ENCODE results near the gene ZNF154.
A peak's percentile ranks its signal among the peaks of the same experiment; 100 is the strongest.
"Not testable (repeated sequence)": the region's sequence is repeated elsewhere in the genome, so short reads cannot be mapped to it uniquely, and the experiment has no call there.

The ZNF154 gene

DNA sequence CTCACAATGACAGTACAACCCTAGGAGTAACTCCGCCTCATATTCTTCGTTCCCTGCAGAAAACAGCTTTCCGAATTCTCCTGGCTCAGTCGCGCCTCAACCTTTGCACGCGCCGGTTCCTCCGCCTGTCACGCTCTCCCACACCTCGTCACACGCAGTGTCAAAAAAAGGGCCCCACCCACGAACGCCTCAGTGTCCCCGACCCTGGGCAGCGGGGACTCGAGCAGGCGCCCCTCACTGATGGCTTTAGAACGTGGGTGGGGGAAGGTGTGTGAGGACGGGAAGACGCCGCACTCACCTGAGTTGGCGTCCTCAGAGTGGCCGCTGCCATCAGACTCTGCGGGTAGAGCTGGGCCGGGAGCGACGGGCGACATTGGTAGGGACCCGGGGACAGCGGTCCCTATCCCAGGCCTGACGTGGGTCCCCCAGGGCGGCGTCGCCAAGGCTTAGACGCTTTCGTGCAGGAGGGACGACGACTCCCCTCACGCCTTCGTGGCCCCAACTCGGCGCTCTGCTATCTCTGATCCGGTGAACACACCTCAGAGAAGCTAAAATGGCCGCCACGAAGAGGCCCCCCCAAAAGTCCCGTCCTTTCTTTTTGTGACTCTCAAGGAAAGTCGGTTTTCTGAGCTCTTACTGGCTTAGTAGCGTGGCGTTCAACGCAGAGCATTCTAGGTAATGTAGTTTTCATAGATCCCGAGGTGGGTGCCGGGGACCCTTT lies at the start of gene ZNF154:
Gene ZNF154, minus strand, starts transcription at position 564 of the 721 bp plus-strand sequence. Its CDS starts 233 bp downstream, at position 331.
- DNase-seq (ENCODE audit: low read depth), result peak; percentile 35

DNA sequence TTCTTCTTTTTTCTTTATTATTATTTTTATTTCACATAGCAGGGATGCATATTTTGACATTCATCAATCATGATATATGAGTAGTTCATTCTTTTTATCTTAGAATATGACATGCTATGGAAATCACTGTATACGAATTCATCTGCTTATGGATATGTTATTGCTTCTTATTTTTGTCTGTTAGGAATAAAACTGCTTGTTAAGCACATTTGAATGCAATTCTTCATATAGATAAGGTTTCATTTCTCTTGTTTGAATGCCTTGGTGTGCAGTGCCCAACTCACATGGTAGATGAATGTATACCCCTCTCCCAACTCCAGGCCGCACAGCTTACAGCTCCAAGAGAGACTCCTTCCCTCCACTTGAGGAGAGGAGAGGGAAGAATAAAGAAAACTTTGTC lies 48.9 kb upstream of the ZNF154 start:
- no peak for DNase-seq (ENCODE audit: low read depth)

DNA sequence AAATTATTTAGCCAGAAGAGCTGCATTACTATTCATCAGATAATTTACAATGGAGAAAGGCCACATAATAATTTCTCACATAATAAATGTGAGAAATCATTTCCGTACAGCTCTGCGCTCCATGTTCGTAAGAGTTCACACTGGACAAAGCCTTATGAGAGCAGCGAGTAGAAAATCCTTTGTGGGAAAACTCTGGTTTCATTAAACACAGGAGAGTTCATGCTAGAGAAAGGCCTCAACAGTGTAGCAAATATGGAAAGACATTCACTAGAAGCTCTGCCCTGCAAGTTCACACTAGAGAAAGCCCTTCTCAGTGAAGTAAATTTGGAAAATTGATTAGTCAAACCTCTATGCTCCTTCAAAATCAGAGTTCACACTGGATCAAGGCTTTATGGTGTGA lies 46.0 kb upstream of the ZNF154 start:
- DNase-seq (ENCODE audit: low read depth), result no peak

DNA sequence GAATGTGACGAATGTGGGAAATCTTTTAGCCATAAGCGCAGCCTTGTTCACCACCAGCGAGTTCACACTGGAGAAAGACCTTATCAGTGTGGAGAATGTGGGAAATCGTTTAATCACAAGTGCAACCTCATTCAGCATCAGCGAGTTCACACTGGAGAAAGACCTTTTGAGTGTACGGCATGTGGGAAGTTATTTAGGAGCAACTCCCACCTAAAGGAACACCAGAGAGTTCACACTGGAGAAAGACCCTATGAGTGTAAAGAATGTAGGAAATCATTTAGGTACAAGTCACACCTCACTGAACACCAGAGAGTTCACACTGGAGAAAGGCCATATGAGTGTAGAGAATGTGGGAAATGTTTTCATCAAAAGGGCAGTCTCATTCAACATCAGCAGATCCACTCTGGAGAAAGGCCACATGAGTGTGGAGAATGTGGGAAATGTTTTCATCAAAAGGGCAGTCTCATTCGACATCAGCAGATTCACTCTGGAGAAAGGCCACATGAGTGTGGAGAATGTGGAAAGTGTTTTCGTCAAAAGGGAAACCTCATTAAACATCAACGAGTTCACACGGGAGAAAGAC lies 45.2 kb upstream of the ZNF154 start:
- DNase-seq (ENCODE audit: low read depth), result no peak

DNA sequence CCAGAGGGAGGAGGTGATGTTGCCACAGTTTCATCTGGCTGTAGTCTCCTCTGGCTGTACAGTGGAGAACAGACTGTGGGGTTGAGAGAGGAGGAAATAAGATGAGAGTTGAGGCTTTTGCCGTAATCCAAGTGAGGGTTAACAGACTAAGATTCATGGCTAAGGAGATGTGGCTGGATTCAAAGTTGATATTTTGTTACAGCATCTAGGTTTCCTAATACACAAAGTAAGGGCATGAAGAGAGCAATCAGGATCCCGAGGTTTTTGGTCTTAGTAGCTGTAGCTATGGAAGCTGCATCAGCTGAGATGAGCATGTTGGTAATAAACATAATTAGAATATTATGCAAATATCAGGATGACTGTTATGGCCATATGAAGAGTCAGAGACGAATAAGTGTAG lies 39.0 kb upstream of the ZNF154 start:
- no peak for DNase-seq (ENCODE audit: low read depth)

DNA sequence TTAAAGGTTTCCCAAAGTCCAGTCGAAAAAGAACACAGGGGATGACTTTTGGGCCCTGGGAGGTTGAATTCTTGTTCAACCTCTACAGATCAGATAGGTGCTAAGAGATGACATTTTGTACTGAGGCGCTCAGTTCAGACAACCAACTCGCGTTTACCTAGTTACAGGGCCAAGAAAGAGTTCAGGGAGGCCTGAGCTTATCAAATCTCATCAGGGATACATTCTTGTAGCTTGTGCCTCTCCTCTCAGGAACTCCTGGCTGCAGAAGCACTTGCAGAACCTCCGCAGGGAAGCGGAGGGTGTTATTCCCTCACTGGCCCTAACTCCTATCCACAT lies 38.4 kb upstream of the ZNF154 start:
- DNase-seq (ENCODE audit: low read depth), result no peak

DNA sequence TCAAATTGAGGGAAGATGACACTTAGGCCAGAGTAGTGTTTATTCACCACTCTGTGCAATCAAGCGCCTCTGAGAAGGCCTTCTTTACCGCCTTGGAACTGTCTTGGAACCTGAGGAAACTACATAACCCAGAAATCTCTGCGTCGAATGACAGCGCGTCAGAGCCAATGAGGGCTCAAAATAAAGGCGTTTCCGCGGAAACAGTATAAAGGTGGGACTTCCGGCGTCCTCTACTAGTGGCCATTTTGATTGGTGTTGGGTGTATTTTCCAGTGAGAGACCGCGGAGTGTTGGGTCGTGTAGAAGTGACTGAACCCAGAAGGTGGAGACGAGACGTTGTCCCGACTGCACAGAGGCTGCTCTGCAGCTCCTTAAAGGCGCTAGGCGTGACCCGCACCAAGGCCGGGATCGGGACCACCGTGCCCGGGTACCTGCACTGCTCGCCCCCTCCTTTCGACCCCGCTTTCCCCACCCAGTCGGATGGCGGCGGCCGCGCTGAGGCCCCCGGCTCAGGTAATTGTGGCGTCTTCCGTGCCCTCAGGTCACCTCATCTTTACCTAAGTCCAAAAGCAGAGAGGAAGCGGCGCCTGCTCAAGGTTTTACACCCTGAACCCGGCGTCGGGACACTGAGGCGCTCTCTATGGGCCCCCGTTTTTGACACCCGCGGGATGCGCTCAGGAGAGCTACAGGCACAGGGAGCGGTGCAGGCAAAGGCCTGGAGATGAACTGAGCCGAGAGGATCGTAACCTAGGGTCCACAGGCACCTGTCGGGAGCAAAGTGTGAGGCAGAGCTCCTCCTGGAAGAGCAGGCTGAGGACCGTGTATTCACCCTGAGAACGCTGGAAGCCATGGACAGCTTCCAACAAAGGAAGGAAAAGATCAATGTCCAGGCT lies 37.8 kb upstream of the ZNF154 start, which contains the start of gene ZNF776:
Gene ZNF776, plus strand, starts transcription at position 236 of the 892 bp plus-strand sequence. Its CDS starts 244 bp downstream, at position 480.
- peak; percentile 62 for DNase-seq (ENCODE audit: low read depth)

DNA sequence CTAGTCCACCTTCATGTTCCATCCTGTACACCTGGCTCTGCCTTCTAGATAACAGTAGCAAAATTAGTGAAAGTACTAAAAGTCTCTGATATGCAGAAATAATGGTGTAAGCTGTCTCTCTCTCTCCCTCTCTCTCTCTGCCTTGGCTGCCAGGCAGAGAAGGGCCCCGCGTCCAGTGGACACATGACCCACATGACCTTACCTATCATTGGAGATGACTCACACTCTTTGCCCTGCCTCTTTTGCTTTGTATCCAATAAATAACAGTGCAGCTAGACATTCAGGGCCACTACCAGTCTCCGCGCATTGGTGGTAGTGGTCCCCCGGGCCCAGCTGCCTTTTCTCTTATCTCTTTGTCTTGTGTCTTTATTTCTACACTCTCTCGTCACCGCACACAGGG lies 29.8 kb upstream of the ZNF154 start:
- DNase-seq (ENCODE audit: low read depth), result not testable (repeated sequence)

DNA sequence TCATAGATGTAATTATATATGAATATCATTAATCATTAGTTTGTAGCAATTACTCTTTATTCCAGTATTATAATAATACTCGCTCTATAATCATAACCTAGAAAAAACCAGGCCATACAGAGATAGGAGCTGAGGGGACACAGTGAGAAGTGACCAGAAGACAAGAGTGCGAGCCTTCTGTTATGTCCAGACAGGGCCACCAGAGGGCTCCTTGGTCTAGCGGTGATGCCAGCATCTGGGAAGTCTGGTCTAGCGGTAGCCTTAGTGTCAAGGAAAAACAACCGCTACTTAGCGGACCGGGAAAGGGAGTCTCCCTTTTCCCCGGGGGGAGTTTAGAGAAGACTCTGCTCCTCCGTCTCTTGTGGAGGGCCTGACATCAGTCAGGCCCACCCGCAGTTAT lies 29.3 kb upstream of the ZNF154 start:
- DNase-seq (ENCODE audit: low read depth), result not testable (repeated sequence)

DNA sequence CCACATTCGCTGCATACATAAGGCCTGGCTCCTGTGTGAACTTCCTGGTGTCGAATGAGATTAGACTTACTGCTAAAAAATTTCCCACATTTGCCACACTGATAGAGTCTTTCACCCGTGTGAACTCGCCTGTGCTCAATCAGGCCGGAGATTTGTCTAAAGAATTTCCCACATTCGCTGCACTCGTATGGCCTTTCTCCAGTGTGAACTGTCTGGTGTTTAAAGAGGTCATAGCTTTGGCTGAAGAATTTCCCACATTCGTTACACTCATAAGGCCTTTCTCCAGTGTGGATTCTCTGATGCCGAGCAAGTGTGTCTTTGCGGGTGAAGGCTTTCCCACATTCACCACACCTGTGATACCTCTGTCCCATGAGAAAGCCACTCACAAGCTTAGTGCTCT lies 11.9 kb upstream of the ZNF154 start:
- no peak for DNase-seq (ENCODE audit: low read depth)

DNA sequence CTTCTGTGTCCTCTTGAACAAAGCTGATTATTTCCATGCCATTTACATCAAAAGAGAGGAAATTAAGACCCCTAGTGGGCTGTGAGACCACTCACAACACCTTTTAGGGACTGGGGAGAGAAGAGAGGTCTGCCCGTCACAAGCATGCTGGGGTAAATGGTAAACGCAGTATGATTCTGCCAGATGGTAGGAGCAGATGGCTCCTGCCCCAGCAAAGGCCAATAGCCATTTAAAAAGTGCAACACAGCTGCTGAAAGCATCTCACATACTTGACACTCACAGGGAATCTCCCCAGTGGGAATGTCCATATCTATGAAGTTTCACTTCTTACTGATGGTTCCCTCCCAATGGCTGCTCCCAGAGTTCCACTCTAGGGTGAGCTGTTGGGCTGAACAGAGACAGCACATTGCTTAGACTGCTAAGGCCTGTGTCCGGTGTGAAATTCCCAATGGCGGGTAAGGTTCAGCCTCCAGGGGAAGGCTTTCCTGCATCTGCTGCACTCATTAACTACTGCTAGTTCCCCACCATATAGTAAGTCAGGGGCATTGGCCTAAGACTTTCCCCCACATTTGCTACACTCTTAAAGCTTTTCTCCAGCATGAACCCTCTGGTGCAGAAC lies 11.0 kb upstream of the ZNF154 start:
- DNase-seq (ENCODE audit: low read depth), result no peak

DNA sequence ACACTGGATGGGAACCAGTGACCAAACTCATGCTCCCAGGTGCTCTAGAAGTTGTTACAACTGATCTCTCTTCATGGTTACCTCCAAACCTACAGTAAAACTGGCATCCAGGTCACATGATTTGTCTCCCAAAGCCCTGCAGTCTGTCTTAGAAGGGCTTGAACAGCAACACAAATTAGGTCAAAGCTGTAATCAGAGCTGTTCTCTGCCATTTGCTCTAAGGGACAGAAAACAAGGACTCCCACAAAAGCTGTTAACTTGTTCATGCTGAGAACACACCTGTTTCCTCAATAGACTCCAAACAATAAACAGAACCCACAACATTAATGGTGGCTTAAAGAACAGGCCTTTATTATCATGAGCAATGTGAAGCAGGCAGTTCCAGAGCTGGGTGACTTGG lies 10.4 kb upstream of the ZNF154 start:
- no peak for DNase-seq (ENCODE audit: low read depth)

DNA sequence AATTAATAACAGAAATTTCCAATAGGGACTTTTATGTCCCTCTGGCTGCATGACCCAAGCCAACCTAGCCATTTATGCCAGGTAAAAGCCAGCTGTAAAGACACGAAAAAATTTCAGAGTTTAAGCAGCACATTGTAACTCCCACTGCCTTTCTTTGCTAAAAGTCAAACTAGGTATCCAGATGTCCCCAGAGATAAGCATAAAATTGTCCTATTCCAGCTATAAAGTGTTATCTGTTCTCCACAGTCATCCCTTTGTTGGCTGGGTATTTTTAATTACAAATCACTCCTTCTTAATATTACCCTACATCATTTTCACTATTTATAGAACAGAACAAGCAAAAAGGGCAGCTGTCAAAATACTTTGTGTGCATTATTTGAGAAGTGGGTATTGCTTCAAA lies 3.2 kb upstream of the ZNF154 start:
- no peak for DNase-seq (ENCODE audit: low read depth)

DNA sequence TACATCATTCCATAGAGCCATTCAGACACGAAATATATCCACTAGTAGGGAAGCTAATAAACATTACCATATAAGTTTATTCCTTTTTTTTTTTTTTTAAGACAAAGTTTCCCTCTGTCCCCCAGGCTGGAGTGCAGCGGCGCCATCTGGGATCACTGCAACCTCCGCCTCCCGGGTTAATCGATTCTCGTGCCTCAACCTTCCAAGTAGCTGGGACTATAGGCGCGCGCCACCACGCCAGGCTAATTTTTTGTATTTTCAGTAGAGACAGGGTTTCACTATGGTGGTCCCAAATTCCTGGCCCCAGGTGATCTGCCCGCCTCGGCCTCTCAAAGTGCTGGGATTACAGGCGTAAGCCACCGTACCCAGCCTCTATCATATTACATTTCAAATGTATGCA lies 612 bp upstream of the ZNF154 start:
- no peak for DNase-seq (ENCODE audit: low read depth)

DNA sequence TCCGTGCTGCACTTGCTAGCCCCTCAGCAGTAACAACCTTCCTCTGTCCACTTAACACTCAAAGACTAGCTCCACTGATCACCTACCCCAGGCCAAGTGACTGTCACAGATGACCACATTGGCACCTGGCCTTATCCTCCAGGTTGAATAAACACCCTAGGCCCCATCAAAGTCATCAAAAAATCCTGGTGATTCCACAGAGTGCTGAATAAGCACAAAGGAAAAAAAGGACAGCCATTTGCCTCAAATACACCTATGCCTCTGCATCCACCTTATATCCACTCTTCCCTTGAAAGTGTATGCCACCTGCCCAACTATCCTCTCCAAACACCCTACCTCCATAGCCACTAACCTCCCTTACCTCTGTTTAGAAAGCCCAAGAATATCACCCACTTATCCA lies 2.7 kb downstream of the ZNF154 start:
- no peak for DNase-seq (ENCODE audit: low read depth)

DNA sequence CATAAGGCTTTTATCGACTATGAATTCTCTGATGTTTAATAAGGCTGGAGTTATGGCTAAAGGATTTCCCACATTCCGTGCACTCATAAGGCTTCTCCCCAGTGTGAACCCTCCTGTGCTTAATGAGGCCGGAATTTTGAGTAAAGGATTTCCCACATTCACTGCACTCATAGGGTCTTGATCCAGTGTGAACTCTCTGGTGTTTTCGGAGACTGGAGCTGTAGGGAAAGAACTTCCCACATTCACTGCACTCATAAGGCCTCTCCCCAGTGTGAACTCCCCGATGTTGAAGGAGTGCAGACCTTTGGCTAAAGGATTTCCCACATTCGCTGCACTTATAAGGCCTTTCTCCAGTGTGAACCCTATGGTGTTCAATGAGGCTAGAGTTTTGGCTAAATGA lies 7.4 kb downstream of the ZNF154 start:
- DNase-seq (ENCODE audit: low read depth), result no peak

DNA sequence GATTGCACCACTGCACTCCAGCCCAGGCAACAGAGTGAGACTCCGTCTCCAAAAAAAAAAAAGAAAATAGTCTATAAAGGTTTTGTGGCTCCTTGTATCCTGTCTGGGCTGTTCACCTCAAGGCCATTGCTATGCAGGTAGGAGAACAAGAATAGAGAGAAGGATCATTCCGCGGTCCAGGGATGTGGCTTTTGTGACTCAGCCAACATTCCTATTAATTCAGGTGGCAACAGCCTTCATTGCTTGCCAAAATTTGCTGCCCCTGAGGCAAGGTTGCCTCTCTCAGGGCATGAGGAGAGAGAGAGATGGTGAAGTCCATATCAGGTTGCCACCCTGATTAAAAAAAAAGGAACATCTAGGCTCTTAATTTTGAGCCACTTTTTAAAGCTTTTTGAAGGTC lies 19.3 kb downstream of the ZNF154 start:
- DNase-seq (ENCODE audit: low read depth), result no peak

DNA sequence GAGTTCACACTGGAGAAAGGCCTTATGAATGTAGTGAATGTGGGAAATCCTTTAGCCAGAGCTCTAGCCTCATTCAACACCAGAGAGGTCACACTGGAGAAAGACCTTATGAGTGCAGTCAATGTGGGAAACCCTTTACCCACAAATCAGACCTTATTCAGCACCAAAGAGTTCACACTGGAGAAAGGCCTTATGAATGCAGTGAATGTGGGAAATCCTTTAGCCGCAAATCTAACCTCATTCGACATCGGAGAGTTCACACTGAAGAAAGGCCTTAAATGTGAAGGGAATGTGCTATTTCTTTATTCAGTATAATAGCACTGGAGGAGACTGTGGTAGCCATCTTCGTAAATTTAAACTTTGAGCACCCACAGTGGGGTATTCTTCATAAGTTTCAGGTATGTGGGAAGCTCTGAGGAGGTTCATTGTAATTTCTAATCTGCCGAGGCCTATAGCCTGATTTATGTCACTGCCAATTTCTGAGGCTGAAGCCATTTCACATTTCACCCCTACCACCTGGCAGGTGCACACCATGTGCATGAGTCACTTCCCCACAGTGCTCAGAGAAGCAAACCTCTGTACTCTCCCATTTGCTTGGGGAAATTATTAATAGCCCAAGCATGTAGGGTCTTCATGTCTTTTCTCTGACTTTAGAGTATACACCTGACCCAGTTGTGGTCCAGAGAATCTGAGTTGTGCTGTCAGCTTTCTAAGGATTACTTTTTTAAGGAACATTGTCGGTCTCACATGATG lies 20.8 kb downstream of the ZNF154 start:
- no peak for DNase-seq (ENCODE audit: low read depth)

DNA sequence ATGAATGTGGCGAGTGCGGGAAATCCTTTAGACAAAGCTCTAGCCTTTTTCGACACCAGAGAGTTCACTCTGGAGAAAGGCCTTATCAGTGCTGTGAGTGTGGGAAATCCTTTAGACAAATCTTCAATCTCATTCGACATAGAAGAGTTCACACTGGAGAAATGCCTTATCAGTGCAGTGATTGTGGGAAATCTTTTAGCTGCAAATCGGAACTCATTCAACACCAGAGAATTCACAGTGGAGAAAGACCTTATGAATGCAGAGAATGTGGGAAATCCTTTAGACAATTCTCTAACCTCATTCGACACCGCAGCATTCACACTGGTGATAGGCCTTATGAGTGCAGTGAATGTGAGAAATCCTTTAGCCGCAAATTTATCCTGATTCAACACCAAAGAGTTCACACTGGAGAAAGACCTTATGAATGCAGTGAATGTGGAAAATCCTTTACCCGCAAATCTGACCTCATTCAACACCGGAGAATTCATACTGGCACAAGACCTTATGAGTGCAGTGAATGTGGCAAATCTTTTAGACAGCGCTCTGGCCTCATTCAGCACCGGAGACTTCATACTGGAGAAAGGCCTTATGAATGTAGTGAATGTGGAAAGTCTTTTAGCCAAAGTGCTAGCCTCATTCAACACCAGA lies 21.5 kb downstream of the ZNF154 start:
- no peak for DNase-seq (ENCODE audit: low read depth)

DNA sequence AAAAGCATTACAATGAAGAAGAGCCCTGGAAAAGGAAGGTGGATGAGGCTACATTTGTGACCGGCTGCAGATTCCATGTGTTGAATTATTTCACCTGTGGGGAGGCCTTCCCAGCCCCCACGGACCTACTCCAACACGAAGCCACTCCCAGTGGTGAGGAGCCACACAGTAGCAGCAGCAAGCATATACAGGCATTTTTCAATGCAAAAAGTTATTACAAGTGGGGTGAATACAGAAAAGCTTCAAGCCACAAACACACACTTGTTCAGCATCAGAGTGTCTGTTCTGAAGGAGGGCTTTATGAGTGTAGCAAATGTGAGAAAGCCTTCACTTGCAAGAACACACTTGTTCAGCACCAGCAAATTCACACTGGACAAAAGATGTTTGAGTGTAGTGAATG lies 22.3 kb downstream of the ZNF154 start:
- DNase-seq (ENCODE audit: low read depth), result no peak

DNA sequence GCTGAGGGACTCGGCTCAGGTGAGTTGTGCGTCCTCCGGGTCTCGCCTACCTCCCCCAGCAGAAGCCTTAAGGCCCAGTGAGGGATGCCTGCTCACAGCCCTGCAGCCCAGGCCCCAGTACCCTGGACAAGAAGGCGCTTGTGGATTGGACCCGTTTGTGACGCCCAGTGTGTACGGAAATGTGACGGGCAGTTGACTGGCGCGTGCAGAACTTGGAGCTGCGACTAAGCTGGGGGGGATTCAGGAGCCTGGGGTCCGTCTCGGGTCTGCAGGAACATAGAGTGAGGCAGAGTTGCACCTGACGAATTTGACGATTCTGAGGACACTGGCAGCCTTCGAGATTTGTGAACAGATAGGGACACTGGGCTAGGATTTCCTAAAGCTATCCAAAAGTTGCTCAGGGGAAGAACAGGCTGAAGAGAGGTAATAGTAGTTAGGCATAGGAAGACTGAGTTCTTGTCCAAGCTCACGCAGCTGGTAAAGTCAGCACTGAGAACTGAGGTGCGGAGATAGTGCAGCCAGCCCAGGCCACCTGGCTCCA lies 26.7 kb downstream of the ZNF154 start:
- no peak for DNase-seq (ENCODE audit: low read depth)

All from non-pigmented ciliary epithelial cell (primary cell).